Stimulated activated CD8-positive, alpha-beta memory T cell treated with anti-CD3 and anti-CD28 coated beads, Interleukin-12 subunit alpha, Interleukin-12 subunit beta, amount 100 ng/mL, for 1 hour (primary cell): ENCODE results near the gene RNU6-1.

Experiments
- DNase-seq: peaks from one replicate; pipeline ENCODE4 v3.0.0-alpha.2; 2020; ENCODE audit warnings: low read depth

Gene RNU6-1

GRCh38 chr15:67857220-67857619 is 17.4 kb upstream of the RNU6-1 start:
- DNase-seq, result no peak

- DNase-seq, result no peak
These were observed 16.0 kb upstream of the RNU6-1 start for GRCh38 chr15:67855842-67856241.

DNA sequence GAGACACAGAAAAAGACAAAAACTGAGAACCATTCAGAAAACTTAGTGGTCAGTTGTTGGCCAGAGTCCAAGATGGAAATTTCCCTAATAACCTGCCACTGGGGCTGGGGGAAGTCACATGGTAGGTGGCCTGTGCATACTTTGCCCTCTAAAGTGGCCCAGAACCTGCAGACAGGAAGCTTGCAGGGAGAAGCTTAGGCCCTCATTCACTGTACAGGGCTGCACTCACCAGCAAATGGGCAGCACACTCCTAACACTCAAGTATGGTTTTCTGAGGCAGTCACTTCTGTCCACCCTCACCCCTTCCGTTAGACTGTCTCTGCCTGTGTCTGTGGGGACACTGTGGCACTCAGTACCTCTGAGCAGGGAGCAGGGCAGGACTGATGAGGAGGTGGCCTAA is 14.5 kb upstream of the RNU6-1 start:
- DNase-seq, result no peak

- no peak for DNase-seq
These were observed 13.6 kb upstream of the RNU6-1 start for GRCh38 chr15:67853454-67853853.

- no peak for DNase-seq
These were observed 12.6 kb upstream of the RNU6-1 start for GRCh38 chr15:67852418-67852817.

DNA sequence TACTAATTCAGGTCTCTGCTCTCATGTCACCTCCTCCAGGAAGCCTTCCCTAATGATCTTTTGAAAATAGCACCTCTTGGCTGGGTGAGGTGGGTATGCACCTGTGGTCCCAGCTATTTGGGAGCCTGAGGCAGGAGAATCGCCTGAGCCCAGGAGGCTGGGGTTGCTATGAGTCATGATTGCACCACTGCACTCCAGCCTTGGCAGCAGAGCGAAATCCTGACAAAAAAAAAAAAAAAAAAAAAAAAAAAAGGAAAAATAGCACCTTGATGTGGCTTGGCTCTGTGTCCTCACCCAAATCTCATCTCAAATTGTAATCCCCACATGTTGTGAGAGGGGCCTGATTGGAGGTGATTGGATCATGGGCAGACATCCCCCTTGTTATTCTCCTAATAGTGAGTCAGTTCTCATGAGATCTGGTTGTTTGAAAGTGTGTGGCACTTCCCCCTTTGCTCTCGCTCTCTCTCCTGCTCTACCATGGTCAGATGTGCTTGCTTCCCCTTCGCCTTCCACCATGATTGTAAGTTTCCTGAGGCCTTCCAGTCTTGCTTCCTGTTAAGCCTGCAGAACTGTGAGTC is 11.2 kb upstream of the RNU6-1 start:
- no peak for DNase-seq

DNA sequence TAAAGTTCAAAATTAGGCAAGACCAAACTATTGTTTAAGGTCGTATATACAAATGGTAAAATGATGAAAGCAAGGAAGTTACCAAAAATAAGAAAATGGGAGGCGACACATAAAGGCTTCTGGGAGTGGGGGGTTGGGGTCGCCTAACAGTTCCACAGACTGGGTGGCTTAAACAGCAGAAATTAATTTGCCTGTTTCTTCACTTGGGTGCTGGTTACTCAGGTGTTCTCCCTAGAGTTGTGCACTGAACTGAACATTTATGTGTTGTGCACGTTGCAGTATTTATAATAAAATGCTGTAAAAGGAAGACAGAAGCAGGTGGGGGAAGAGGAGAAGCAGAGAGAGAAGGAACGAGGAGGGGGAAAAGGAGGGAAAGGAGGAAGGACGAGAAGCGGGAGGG is 10.5 kb upstream of the RNU6-1 start:
- DNase-seq, result no peak

- no peak for DNase-seq
These were observed 9.7 kb upstream of the RNU6-1 start for GRCh38 chr15:67849538-67849937.

GRCh38 chr15:67845974-67846373 is 6.1 kb upstream of the RNU6-1 start:
- DNase-seq, result no peak

GRCh38 chr15:67843571-67844387 is 3.9 kb upstream of the RNU6-1 start:
- no peak for DNase-seq

- DNase-seq, result no peak
These were observed 3.3 kb upstream of the RNU6-1 start for GRCh38 chr15:67843092-67843501.

- no peak for DNase-seq
These were observed 1.6 kb upstream of the RNU6-1 start for GRCh38 chr15:67841513-67841762.

GRCh38 chr15:67840749-67841512 is 1.1 kb upstream of the RNU6-1 start:
- DNase-seq, result no peak

DNA sequence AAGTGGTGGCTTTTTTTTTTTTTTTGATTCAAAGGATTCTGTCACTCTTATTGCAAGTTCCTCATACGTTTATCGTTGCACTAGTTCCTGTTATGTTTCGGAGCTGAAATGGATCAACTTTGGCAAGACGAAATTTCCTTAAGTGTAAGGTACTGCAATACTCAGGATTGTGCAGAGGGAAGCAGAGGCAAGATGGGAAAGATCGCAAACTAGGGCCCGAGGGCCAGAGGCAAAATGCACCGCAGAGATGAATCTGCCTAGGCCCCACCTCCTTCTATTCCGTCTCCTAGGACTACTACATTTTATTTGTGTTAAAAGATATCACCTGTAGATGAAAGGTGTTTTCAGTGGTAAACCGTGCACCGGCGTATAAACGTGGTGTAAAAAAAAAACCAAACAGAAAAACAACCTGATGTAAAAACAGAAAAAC is 331 bp downstream of the RNU6-1 start:
- DNase-seq, result no peak

DNA sequence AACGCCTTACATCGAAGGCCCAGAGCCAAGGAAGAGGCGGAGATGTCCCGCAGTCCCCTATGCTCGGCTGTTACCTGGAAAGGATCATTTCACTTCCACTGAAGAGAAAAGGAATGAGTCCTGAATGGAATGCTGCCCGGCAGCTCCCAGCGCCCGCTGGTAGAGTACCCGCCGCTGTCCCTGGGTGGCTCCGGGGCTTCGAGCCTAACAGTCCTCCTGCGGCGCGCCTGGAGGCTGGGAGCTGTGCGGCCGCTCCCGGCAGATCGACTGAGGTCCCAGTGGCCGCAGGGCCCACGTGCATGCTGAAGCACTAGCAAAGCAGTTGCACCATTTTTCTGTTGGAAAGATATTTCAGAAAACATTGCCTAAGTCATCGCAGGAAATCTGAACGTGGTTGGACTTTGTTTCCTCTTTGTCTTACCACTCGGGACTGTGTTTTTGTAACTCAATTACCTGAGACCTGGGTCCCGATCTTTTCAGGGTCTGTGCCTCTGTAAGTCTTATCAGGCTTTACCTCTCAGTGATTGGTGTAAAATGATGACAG is 984 bp downstream of the RNU6-1 start:
- no peak for DNase-seq

DNA sequence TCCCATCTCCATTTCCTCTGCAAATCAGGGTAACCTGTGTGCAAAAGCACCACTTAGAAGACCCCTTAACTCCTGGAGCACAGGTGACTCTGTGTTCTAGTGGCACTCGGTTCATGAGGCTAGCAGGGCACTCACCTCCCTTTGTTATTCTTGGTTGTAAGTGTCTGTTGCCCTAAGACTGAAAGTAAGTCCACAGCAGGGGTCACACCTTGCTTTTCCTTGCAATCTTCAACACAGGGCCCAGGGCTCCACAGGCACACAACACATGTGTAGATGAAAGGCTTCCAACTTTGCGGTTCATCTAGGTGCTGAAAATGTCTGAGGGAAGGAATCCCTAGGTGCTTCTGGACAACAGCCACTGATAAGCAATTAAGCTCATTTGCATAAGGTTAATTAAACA is 2.9 kb downstream of the RNU6-1 start:
- no peak for DNase-seq

- DNase-seq, result no peak
These were observed 3.4 kb downstream of the RNU6-1 start for GRCh38 chr15:67836477-67836876.

GRCh38 chr15:67836134-67836455 is 3.8 kb downstream of the RNU6-1 start:
- DNase-seq, result no peak

DNA sequence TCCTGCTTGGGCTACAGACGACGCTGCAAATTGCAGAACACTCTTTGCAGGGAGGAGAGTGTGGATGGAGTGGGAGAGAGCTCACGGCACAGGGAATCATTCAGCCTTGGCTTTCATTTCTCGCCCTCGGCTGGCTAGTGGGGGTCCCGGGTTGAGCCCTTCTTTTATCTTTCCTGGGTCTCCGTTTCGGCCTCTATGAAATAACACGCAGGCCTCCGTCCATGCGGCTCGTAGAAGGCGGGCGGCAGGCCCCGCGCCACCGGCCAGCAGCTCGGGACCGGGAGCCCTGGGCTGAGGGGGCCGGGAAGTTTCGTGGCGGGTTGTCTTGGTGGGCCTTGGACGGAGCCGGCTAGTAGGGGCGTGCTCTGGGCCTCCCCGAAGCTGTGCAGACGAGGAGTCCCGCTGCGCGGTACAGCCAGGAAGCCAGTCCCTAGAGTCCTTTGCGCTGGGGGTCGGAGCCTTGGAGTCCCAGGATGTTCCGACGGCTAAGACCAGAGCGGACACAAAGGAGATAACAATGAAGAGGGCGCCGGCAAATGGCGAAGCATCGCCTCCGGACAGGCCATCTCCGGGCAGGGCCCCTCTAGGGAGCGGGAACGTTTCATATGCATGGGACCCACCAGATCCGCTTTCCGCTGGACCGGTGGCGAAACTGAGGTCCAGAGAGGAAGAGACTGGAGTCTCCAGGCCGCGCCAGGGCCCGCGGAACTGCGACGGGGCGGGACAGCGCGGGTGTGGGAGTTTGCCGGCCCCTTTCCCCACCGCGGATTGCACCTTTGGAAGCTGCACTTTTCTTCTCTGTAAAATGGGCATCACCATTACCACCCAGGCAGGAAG is 4.3 kb downstream of the RNU6-1 start:
- no peak for DNase-seq

- no peak for DNase-seq
These were observed 5.1 kb downstream of the RNU6-1 start for GRCh38 chr15:67834581-67835296.

- no peak for DNase-seq
These were observed 5.9 kb downstream of the RNU6-1 start for GRCh38 chr15:67833710-67834511.
